Measurements from ENCODE around the gene TMIGD1. TPM values are rescaled to one million over a fixed set of nuclear protein-coding genes. Genes with fewer than 3 reads are reported as not detected.

The TMIGD1 gene
- total RNA-seq, 2 experiments from 2014 or later, result not detected

GRCh38 chr17:30337393-30337999, 3.6 kb upstream of the TMIGD1 start:
- Mint-ChIP-seq H3K9me3 (ENCODE audit: low read depth) (no peaks in the 10 kb centered on the region), H3K27ac (no peak overlapping the region)

GRCh38 chr17:30336369-30337171, 2.7 kb upstream of the TMIGD1 start:
- Mint-ChIP-seq H3K27ac (peak overlapping the region; percentile 44), H3K36me3 (peaks cover 2% of the 10 kb centered on the region), H3K27me3 (peaks cover 5% of the 10 kb centered on the region), H3K9me3 (ENCODE audit: low read depth) (no peaks in the 10 kb centered on the region), H3K4me3 (no peak overlapping the region), H3K4me1 (peaks cover 41% of the 10 kb centered on the region)
- ATAC-seq, result peak; percentile 56
- DNase-seq, result peak; percentile 74
- CTCF ChIA-PET, result interaction anchor here (0.7 to 10.7 kb wide), 54 partner anchors 9 to 495 kb away, joined by 3 to 170 read pairs (median 5); partner anchors contain the start of genes ATAD5, BLMH, CPD and GOSR1

More at GRCh38 chr17:30337393-30337999, 3.6 kb upstream of the TMIGD1 start:
- CTCF ChIA-PET, result interaction anchor here (0.8 to 10.7 kb wide), 28 partner anchors 8 to 379 kb away, joined by 3 to 170 read pairs (median 6); partner anchors contain the start of genes BLMH, GOSR1 and NSRP1
- peaks cover 32% of the 10 kb centered on the region for H3K4me1 Mint-ChIP-seq
- H3K36me3 Mint-ChIP-seq, result no peaks in the 10 kb centered on the region
- DNase-seq (no peak), ATAC-seq (no peak)
- H3K4me3 Mint-ChIP-seq, result no peak overlapping the region
- peaks cover 5% of the 10 kb centered on the region for H3K27me3 Mint-ChIP-seq

GRCh38 chr17:30334421-30334820, 564 bp upstream of the TMIGD1 start:
- Mint-ChIP-seq H3K27me3 (peaks cover 5% of the 10 kb centered on the region), H3K4me1 (peaks cover 47% of the 10 kb centered on the region), H3K36me3 (peaks cover 2% of the 10 kb centered on the region), H3K9me3 (ENCODE audit: low read depth) (no peaks in the 10 kb centered on the region), H3K4me3 (no peak overlapping the region), H3K27ac (no peak overlapping the region)
- ATAC-seq (no peak), DNase-seq (no peak)
- CTCF ChIA-PET, result interaction anchor here (0.8 to 10.7 kb wide), 15 partner anchors 11 to 241 kb away, joined by 3 to 170 read pairs (median 6); partner anchors contain the start of genes BLMH and SLC6A4

GRCh38 chr17:30332057-30332542, 1.8 kb downstream of the TMIGD1 start:
- Mint-ChIP-seq H3K27ac (peak overlapping the region; percentile 91), H3K4me1 (peaks cover 47% of the 10 kb centered on the region), H3K9me3 (ENCODE audit: low read depth) (no peaks in the 10 kb centered on the region), H3K36me3 (peaks cover 2% of the 10 kb centered on the region), H3K4me3 (peak overlapping the region; percentile 65), H3K27me3 (no peaks in the 10 kb centered on the region)
- peak; percentile 70 for DNase-seq
- CTCF ChIA-PET, result interaction anchor here (2.1 to 2.5 kb wide), 3 partner anchors 40 to 227 kb away, joined by 8 to 18 read pairs (median 8); partner anchors contain the start of gene BLMH
- ATAC-seq, result peak; percentile 90

GRCh38 chr17:30326809-30327208, 7.0 kb downstream of the TMIGD1 start:
- no peak for ATAC-seq
- H3K27ac Mint-ChIP-seq, result no peak overlapping the region
- no peaks in the 10 kb centered on the region for H3K36me3 Mint-ChIP-seq
- CTCF ChIA-PET, result interaction anchor here (0.6 to 2.6 kb wide), 7 partner anchors 9 to 222 kb away, joined by 3 to 21 read pairs (median 8); partner anchors contain the start of gene BLMH
- no peak for DNase-seq
- no peaks in the 10 kb centered on the region for H3K9me3 Mint-ChIP-seq (ENCODE audit: low read depth)
- H3K4me3 Mint-ChIP-seq, result no peak overlapping the region
- H3K4me1 Mint-ChIP-seq, result peaks cover 36% of the 10 kb centered on the region
- H3K27me3 Mint-ChIP-seq, result peaks cover 2% of the 10 kb centered on the region

GRCh38 chr17:30324723-30325122, 9.1 kb downstream of the TMIGD1 start:
- no peak for DNase-seq
- H3K27ac Mint-ChIP-seq, result no peak overlapping the region
- peaks cover 19% of the 10 kb centered on the region for H3K4me1 Mint-ChIP-seq
- no peak overlapping the region for H3K4me3 Mint-ChIP-seq
- H3K27me3 Mint-ChIP-seq, result peaks cover 2% of the 10 kb centered on the region
- H3K36me3 Mint-ChIP-seq, result no peaks in the 10 kb centered on the region
- no peak for ATAC-seq
- H3K9me3 Mint-ChIP-seq (ENCODE audit: low read depth), result no peaks in the 10 kb centered on the region
- CTCF ChIA-PET, result interaction anchor here (1.8 to 2.7 kb wide), 2 partner anchors 10 to 16 kb away, joined by 9 to 32 read pairs; partner anchors contain the start of gene TMIGD1

DNA sequence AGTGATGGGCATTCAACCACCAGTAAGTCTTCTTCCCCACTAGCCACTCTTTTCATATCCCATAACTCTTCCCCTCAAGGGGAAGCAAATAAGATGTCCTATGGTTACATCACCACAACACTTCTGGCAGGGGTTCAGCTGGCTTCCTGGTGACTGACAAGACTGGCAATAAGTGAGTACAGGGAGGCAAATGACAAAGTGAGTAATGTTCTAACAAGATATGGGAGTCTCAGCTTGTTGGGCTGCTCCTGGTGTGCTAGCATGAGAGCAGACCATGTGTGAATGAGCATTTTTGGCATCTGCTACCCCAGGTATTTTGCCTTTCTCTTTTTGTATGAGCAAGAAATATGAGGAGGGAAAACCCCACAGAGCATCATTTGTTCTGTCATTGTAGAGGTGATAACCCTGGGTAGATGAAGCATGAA, 9.9 kb downstream of the TMIGD1 start:
- peak; percentile 62 for DNase-seq
- Mint-ChIP-seq H3K4me1 (peaks cover 19% of the 10 kb centered on the region), H3K27ac (peak overlapping the region; percentile 67), H3K9me3 (ENCODE audit: low read depth) (no peaks in the 10 kb centered on the region), H3K27me3 (peaks cover 2% of the 10 kb centered on the region), H3K36me3 (no peaks in the 10 kb centered on the region), H3K4me3 (no peak overlapping the region)
- ATAC-seq, result peak; percentile 73
- CTCF ChIA-PET, result interaction anchor here (1.3 to 2.7 kb wide), 4 partner anchors 11 to 218 kb away, joined by 5 to 32 read pairs (median 9); partner anchors contain the start of genes BLMH and TMIGD1

DNA sequence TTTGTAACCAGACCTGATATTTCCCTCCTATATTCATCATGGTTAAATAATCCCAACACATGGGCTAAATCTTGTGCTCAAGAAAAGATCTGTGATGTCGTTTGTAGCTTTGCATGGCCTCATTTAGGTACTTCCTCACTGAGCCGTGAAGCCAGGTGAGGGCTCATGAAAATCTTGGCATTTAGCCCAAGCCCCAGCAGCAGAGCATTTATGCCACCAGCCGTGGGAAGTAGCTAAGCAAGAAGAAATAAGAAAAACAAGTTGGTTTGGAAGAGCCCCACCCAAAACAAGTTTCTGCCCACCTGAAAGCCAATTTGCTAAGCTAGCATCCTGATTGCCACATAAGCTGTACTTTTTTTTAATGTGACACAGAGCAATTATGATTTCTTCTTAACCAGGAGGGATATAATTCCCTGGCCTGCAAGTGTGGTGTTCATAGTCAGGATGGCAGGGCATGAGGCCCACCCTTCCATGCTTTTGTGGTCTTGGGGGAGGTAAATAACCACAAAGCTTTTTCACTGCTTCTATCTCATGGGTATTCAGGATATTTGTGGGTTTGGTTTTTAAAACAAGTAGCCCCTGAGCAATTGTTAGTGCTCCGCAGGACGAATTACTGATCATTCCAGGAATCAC, 10.5 kb downstream of the TMIGD1 start:
- Mint-ChIP-seq H3K4me3 (no peak overlapping the region), H3K4me1 (peaks cover 19% of the 10 kb centered on the region), H3K27me3 (peaks cover 2% of the 10 kb centered on the region), H3K9me3 (ENCODE audit: low read depth) (no peaks in the 10 kb centered on the region), H3K36me3 (no peaks in the 10 kb centered on the region), H3K27ac (peak overlapping the region; percentile 67)
- CTCF ChIA-PET, result interaction anchor here (0.7 to 2.7 kb wide), 6 partner anchors 12 to 218 kb away, joined by 3 to 32 read pairs (median 7); partner anchors contain the start of genes BLMH and TMIGD1
- no peak for DNase-seq
- peak; percentile 38 for ATAC-seq

GRCh38 chr17:30321314-30321713, 12.5 kb downstream of the TMIGD1 start:
- no peak overlapping the region for H3K27ac Mint-ChIP-seq
- H3K4me1 Mint-ChIP-seq, result peaks cover 19% of the 10 kb centered on the region
- peaks cover 2% of the 10 kb centered on the region for H3K27me3 Mint-ChIP-seq
- no peak for ATAC-seq
- no peak for DNase-seq
- H3K36me3 Mint-ChIP-seq, result no peaks in the 10 kb centered on the region
- CTCF ChIA-PET, result no interaction called here
- H3K4me3 Mint-ChIP-seq, result no peak overlapping the region
- H3K9me3 Mint-ChIP-seq (ENCODE audit: low read depth), result no peaks in the 10 kb centered on the region

DNA sequence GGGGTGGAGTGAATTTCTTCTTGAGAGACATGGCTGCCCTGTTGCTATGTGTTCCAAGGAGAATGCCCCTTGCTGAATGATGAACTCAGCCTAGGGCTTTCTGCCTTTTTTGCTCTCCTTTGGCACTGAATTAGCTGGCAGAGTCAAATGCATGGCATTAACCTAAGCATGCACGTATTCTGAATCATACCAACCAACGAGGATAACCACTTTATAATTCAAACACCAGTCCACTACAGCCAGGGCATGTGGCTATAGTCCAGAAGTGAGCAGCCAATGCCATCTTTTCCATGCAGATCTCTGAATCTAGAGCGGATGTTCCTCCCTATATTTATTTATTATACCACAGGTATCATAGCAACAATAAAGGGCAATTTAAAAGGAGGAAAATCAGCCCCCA, 15.7 kb downstream of the TMIGD1 start:
- H3K4me3 Mint-ChIP-seq, result no peak overlapping the region
- H3K36me3 Mint-ChIP-seq, result no peaks in the 10 kb centered on the region
- H3K4me1 Mint-ChIP-seq, result peaks cover 3% of the 10 kb centered on the region
- ATAC-seq (no peak), DNase-seq (no peak)
- H3K27ac Mint-ChIP-seq, result no peak overlapping the region
- H3K9me3 Mint-ChIP-seq (ENCODE audit: low read depth), result no peaks in the 10 kb centered on the region
- H3K27me3 Mint-ChIP-seq, result peaks cover 5% of the 10 kb centered on the region
- CTCF ChIA-PET, result interaction anchor here (1.2 kb wide), 1 partner anchor 209 kb away, joined by 4 read pairs; no protein-coding TSS in a partner anchor

- H3K36me3 Mint-ChIP-seq, result no peaks in the 10 kb centered on the region
- H3K4me1 Mint-ChIP-seq, result no peaks in the 10 kb centered on the region
- peaks cover 5% of the 10 kb centered on the region for H3K27me3 Mint-ChIP-seq
- ATAC-seq (no peak), DNase-seq (no peak)
- no peak overlapping the region for H3K4me3 Mint-ChIP-seq
- CTCF ChIA-PET, result interaction anchor here (1.2 to 1.7 kb wide), 2 partner anchors 20 to 25 kb away, joined by 3 to 9 read pairs; partner anchors contain the start of gene BLMH
- H3K9me3 Mint-ChIP-seq (ENCODE audit: low read depth), result no peaks in the 10 kb centered on the region
- H3K27ac Mint-ChIP-seq, result no peak overlapping the region
Observed at GRCh38 chr17:30316736-30317135, 17.1 kb downstream of the TMIGD1 start.

DNA sequence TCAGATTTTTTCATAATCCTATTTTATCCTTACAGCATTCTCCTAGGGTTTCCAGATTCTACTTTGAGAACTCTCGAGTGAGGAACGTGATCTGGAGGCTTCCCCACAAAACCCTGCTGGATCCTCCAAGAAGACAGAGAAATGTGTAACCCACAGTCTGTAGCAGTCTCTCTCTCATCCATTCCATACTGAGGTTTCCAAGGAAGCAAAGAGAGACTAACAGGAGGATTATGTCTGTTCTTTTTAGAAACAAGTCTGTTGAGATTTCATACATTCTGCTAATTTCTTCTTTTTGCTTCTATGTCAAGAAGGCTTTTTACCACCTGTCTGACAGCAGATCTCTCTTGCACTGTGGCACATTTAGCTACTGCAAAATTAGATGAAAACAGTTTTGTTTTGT, 18.8 kb downstream of the TMIGD1 start:
- DNase-seq, result no peak
- CTCF ChIA-PET, result interaction anchor here (1.0 to 1.7 kb wide), 4 partner anchors 13 to 211 kb away, joined by 3 to 9 read pairs (median 6); no protein-coding TSS in a partner anchor
- Mint-ChIP-seq H3K27me3 (peaks cover 5% of the 10 kb centered on the region), H3K9me3 (ENCODE audit: low read depth) (no peaks in the 10 kb centered on the region), H3K36me3 (no peaks in the 10 kb centered on the region), H3K4me3 (no peak overlapping the region), H3K27ac (no peak overlapping the region), H3K4me1 (no peaks in the 10 kb centered on the region)
- no peak for ATAC-seq

All from activated CD8-positive, alpha-beta memory T cell treated with anti-CD3 and anti-CD28 coated beads, Interleukin-2, amount 10 ng/mL, durations not matched to agents 7 days and 5 days (primary cell).